Fibroblast of villous mesenchyme (primary cell): ENCODE measurements around the gene IPCEF1. TPM values are rescaled to one million over a fixed set of nuclear protein-coding genes. Genes with fewer than 3 reads are reported as not detected.
"Not testable (repeated sequence)": the region's sequence is repeated elsewhere in the genome, so short reads cannot be mapped to it uniquely, and the experiment has no call there.

Experiments used
- DNase-seq: peaks from one replicate; pipeline ENCODE4 v3.0.0-alpha.2; 2010; ENCODE audit warnings: low read depth
- H3K4me3 ChIP-seq: 2 replicates; pipeline ENCODE4 v1.5.1; 2011; ENCODE audit warnings: low read depth, mild to moderate bottlenecking, low read length
- total RNA-seq: library from RNA; depleted of rRNA; stranded (reverse); fragments of >200 nt; gene quantifications from 2 replicates; pipeline ENCODE4 v1.2.3, GENCODE V29; 2012
- TF ChIP-seq, protein P1 (sequence below): IDR thresholded peaks from 2 replicates; pipeline ENCODE4 v1.5.1; 2012; ENCODE audit warnings: low read depth, mild to moderate bottlenecking, low read length; ENCODE audit not compliant: insufficient read depth

Gene IPCEF1
- total RNA-seq, 1 donor, result 0.86 TPM

DNA sequence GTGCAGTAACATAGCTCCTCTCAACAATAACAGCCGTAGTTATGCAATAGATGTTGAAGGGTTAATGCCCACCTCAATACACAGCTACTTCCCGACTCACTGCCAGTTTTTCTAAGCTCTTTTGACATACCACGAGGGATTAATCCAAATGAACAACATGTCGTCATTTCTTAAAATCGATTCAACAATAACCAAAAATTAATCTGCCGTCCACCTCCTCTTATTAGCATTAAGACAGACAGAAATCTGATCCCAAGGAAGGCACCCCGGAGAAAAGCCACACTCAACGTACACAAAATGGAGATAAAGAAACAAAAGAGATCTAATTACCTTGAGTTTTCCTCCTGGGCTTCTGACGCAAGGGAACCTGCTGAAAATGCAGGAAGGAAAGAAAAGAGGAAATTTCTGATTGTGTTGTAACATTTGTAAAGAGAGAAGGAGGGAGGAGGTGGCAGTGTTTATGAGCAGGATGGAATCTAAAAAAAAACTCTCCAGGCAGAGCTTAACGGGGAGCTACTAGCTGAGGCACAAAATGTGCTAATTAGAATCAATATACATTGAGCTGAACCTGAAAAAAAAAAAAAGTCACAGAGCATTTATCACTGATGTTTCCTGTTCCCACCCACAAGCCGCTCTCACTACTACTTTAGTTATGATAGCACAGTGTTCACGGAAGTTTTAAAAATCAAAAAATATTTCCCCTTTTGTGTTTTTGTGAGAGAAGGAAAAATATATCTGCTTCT lies 109.3 kb downstream of the IPCEF1 start:
- DNase-seq, result no peak
- TF ChIP-seq, protein P1, sequence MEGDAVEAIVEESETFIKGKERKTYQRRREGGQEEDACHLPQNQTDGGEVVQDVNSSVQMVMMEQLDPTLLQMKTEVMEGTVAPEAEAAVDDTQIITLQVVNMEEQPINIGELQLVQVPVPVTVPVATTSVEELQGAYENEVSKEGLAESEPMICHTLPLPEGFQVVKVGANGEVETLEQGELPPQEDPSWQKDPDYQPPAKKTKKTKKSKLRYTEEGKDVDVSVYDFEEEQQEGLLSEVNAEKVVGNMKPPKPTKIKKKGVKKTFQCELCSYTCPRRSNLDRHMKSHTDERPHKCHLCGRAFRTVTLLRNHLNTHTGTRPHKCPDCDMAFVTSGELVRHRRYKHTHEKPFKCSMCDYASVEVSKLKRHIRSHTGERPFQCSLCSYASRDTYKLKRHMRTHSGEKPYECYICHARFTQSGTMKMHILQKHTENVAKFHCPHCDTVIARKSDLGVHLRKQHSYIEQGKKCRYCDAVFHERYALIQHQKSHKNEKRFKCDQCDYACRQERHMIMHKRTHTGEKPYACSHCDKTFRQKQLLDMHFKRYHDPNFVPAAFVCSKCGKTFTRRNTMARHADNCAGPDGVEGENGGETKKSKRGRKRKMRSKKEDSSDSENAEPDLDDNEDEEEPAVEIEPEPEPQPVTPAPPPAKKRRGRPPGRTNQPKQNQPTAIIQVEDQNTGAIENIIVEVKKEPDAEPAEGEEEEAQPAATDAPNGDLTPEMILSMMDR, result no peak
- H3K4me3 ChIP-seq, result no peak overlapping the region

DNA sequence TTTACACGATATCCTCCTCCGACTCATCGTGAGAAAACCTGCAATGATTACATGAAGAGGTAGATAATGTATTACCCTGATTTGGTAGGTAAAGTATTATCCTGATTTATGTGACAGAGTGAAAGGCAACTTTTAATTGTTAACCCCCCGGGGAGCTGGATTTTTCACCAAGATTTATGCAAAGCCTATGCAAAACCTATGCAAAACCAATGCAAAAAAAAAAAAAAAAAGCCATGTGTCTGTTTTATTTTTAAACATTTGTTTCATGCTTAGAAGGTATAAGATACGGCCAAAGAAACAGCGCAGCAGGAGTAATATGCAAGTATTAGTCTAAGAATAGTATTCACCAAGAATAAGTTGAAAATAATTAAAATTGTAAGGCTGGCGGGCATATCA lies 109.9 kb downstream of the IPCEF1 start:
- DNase-seq, result no peak
- TF ChIP-seq, protein P1, result no peak
- H3K4me3 ChIP-seq, result no peak overlapping the region

GRCh38 chr6:154245506-154245905 lies 111.1 kb downstream of the IPCEF1 start:
- no peak for DNase-seq
- H3K4me3 ChIP-seq, result no peak overlapping the region
- TF ChIP-seq, protein P1, result no peak

DNA sequence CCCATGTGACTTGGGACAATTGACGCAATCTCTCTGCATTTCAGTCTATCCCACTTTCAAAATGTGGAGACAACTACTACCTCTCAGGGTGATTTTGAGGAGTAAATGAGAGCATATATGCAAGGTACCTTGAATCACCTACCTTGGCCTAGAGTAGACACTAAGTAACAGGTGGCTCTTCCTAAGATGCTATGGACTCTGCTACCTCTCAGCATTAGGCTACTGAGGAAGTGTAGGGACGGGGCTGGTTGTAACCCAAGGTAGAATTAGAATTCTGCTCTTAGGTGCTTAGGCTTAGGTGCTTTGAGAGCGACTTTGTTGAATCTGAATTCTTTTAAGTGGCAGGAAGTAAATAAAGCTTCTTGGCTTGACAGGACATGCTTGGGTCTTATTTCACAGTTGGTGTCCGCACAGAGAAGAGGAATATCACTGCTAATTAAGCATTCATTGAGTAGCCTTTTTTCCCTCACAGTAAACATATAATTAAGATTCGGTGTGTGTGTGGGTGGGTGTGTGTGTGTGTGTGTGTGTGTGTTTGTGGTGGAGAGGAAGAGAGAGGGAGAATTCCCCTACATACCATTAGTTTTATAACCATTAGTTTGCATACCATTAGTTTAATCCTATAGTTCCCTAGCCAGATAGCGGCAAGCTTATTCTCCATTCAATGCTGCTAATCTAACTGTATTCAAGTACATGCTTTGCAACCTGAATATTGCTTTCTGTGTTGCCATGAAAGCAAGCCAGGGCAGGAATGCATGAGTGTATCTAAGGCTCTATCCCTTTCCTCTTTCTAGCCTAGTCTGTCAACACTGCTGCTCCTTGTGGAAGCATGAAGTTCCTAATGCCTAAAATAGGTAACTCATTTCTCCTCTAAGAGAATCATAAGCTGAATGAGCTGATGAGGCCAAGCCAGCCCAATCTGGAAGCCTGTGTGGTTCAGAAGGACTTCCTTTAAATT lies 112.5 kb downstream of the IPCEF1 start:
- no peak for DNase-seq
- TF ChIP-seq, protein P1, result no peak
- no peak overlapping the region for H3K4me3 ChIP-seq

DNA sequence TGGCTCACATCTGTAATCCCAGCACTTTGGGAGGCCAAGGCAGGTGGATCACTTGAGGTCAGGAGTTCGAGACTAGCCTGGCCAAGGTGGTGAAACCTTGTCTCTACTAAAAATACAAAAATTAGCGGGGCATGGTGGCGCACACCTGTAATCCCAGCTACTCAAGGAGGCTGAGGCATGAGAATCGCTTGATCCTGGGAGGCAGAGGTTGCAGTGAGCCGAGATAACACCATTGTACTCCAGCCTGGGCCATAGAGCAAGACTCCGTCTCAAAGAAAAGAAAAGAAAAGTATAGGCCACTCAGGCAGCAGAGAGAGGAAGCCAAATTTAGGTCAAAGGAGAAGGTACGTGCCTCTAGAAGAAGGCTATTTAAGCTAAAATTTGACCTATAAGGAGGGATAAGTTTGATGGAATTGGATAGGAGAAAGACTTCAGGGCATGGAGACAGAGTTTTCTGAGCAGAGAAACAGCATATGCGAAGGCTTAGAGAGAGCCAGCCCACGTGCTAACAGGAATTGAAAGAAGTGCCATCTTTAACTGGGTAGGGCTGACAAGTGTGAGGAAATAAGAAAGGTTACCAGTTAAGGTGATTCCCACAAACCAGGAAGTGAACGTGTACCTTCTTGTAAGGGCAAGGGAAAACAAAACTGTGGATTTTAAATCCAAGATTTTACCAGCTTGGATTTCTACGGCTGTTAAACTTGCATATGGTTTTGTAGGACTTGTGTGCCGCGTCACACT lies 113.8 kb downstream of the IPCEF1 start:
- H3K4me3 ChIP-seq, result no peak overlapping the region
- TF ChIP-seq, protein P1, result no peak
- no peak for DNase-seq

GRCh38 chr6:154241581-154241980 lies 115.0 kb downstream of the IPCEF1 start:
- TF ChIP-seq, protein P1, result no peak

DNA sequence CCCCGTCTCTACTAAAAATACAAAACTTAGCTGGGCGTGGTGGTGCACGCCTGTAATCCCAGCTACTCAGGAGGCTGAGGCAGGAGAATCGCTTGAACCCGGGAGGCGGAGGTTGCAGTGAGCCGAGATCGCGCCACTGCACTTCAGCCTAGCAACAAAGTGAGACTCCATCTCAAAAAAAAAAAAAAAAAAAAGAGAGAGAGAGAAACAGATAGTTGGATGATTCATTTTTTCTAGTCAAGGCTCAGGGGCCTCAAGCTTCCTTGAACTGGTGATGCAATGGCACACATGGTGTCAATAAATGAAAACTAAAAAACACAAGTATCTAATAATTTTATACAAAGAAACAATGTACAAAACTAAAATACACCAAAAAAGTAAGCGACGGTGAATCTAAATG lies 115.5 kb downstream of the IPCEF1 start:
- not testable (repeated sequence) for DNase-seq, H3K4me3 ChIP-seq

More at GRCh38 chr6:154241581-154241980, 115.0 kb downstream of the IPCEF1 start:
- no peak for DNase-seq
- no peak overlapping the region for H3K4me3 ChIP-seq
